ENCODE measurements around the gene GCSAML.

DNA sequence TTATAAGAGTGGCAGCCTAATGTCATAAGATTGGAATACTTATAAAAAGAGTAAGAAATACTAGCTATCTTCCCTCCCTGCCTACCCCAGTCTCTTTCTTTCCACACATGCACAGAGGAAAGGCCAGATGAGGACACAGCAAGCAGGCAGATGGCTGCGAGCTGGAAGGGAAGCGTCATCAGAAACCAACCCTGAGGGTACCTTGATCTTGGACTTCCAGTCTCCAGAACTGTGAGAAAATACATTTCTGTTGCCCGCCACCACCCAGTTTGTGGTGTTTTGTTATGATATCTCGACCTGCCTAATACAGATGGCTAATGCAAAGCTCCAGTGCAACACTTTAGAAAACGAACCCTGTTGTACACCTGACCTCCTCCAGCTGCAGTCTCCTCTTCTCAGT is 10.4 kb upstream of the GCSAML start:
- TF ChIP-seq, protein P1, sequence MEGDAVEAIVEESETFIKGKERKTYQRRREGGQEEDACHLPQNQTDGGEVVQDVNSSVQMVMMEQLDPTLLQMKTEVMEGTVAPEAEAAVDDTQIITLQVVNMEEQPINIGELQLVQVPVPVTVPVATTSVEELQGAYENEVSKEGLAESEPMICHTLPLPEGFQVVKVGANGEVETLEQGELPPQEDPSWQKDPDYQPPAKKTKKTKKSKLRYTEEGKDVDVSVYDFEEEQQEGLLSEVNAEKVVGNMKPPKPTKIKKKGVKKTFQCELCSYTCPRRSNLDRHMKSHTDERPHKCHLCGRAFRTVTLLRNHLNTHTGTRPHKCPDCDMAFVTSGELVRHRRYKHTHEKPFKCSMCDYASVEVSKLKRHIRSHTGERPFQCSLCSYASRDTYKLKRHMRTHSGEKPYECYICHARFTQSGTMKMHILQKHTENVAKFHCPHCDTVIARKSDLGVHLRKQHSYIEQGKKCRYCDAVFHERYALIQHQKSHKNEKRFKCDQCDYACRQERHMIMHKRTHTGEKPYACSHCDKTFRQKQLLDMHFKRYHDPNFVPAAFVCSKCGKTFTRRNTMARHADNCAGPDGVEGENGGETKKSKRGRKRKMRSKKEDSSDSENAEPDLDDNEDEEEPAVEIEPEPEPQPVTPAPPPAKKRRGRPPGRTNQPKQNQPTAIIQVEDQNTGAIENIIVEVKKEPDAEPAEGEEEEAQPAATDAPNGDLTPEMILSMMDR (conservative IDR thresholded peaks at IDR 0.05; ENCODE audit: low read depth, low read length): no peak
- TF ChIP-seq MAFK (IDR thresholded peaks at IDR 0.05; ENCODE audit: low read depth, low read length) (no peak), POLR2A (IDR thresholded peaks at IDR 0.05; ENCODE audit: low read depth, low read length) (no peak), SMC3 (IDR thresholded peaks at IDR 0.05; ENCODE audit: low read depth, low read length) (no peak), RFX5 (IDR thresholded peaks at IDR 0.05; ENCODE audit: low read depth, low read length) (no peak), RAD21 (IDR thresholded peaks at IDR 0.05; ENCODE audit: low read length) (no peak), FOS (IDR thresholded peaks at IDR 0.05; ENCODE audit: low read depth, low read length) (no peak), RCOR1 (IDR thresholded peaks at IDR 0.05; ENCODE audit: insufficient replicate concordance, low read length) (no peak), MAZ (IDR thresholded peaks at IDR 0.05; ENCODE audit: borderline replicate concordance, low read depth, low read length) (no peak)
- TF ChIP-seq, protein P2, sequence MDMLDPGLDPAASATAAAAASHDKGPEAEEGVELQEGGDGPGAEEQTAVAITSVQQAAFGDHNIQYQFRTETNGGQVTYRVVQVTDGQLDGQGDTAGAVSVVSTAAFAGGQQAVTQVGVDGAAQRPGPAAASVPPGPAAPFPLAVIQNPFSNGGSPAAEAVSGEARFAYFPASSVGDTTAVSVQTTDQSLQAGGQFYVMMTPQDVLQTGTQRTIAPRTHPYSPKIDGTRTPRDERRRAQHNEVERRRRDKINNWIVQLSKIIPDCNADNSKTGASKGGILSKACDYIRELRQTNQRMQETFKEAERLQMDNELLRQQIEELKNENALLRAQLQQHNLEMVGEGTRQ (IDR thresholded peaks at IDR 0.05; ENCODE audit: low read depth, low read length): no peak
- TF ChIP-seq, protein P3, sequence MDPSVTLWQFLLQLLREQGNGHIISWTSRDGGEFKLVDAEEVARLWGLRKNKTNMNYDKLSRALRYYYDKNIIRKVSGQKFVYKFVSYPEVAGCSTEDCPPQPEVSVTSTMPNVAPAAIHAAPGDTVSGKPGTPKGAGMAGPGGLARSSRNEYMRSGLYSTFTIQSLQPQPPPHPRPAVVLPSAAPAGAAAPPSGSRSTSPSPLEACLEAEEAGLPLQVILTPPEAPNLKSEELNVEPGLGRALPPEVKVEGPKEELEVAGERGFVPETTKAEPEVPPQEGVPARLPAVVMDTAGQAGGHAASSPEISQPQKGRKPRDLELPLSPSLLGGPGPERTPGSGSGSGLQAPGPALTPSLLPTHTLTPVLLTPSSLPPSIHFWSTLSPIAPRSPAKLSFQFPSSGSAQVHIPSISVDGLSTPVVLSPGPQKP (IDR thresholded peaks at IDR 0.05; ENCODE audit: borderline replicate concordance, low read depth, low read length): no peak
